ENCODE results near the gene TAPBP. TPM values are rescaled to one million over a fixed set of nuclear protein-coding genes. Genes with fewer than 3 reads are reported as not detected.

TAPBP gene
- total RNA-seq, 4 donors from 2014 or later, result 36.2 to 77.0 (median 50.5) TPM

- TF ChIP-seq, protein P1, sequence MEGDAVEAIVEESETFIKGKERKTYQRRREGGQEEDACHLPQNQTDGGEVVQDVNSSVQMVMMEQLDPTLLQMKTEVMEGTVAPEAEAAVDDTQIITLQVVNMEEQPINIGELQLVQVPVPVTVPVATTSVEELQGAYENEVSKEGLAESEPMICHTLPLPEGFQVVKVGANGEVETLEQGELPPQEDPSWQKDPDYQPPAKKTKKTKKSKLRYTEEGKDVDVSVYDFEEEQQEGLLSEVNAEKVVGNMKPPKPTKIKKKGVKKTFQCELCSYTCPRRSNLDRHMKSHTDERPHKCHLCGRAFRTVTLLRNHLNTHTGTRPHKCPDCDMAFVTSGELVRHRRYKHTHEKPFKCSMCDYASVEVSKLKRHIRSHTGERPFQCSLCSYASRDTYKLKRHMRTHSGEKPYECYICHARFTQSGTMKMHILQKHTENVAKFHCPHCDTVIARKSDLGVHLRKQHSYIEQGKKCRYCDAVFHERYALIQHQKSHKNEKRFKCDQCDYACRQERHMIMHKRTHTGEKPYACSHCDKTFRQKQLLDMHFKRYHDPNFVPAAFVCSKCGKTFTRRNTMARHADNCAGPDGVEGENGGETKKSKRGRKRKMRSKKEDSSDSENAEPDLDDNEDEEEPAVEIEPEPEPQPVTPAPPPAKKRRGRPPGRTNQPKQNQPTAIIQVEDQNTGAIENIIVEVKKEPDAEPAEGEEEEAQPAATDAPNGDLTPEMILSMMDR (IDR thresholded peaks at IDR 0.05; ENCODE audit: low read depth), result no peak
Observed at GRCh38 chr6:33316603-33317418, 2.9 kb upstream of the TAPBP start.

DNA sequence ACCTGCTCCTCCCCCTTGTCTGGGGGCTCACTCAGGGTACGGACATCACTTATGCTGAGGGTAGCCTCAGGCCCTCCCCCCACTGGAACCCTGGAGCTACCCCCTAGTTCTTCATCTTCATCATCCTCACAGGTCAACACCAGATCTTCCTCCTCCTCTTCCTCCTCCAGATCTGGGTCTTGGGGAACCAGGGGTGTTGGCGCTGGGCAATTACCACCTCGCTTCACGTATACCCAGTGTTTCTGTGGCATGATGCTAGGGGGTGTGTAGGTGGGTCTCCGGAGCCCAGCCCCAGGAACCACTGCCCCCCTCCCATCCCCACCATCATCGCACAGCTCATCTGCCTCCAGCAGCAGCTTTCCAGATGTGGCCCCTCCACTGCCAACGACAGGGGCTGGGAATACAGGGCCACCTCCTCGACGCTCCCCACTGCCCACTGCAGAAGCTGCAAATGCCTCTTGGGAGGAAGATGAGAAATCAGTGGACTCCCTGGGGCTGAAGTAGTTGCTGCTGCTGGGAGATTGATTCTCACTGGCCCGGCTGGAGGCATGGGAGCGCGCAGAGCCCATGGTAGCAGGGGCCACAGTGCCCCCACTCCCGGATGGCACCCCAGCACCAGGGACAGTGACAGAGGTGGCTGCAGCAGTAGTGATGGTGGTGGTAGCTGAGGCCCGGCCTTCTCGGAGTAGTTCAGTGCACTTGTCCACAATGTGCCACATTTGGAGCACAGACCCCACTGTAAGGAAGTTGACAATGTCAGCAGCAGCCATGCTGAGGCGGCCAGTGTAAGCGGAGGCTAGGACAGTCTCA, 2.1 kb upstream of the TAPBP start:
- TF ChIP-seq, protein P1 (IDR thresholded peaks at IDR 0.05; ENCODE audit: low read depth), result no peak

DNA sequence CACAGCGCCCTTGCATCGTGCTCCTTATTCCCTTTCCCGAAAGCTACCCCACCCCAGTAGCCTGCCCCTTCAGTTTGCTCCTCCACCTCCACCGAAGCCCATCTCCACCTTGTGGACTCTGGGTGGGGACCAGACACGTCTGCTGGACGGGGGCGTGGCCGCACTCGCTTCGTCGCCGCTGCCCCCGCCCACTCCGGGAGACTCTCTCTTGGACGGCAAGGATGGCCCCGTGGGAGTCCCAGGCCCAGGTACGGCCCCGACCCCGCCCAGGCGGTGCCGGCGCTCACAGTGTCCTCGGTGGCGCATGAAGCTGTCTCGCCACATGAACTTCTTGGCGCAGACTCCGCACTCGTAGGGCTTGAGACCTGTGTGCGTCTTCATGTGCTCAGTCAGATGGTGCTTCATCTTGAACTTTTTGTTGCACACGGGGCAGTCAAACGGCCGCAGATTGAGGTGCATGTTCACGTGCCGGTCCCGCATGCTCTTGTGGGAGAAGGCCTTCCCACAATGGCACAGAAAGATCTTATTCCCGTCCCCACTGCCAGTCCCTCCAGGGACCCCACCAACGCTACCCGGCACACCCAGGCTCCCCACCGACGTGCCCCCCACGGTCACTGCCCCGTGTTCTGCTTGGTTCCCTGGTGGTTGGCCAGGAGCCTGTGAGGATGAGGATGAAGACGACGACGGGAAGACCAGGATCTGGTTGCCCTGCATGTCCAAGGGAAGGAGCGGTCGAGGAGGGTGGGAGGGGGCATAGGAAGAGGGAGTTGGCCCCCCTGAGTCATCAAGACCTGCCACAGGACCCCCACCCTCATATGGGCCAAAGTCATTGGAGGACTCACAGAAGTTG, 1.3 kb upstream of the TAPBP start:
- TF ChIP-seq, protein P1 (IDR thresholded peaks at IDR 0.05; ENCODE audit: low read depth), result no peak

DNA sequence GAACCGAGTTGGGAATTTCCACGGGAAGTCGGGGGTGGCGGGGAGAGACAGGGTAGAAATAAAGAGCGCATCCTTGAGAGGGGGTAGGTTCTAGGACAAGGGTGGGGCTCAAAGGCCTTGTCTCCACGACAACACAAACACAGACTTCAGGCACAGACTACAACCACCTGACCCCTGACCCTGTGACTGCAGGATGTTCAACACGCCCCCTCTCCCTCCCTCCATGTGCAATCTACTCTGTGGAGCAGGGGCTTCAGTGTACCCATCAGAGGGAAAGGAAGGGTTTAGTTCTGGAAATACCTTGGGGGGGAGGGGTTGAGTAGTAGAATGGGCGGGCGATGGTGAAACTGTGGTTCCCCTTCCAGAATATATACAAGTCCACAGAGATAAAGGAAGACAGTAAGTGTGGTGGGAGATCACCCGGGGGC, 651 bp upstream of the TAPBP start:
- TF ChIP-seq, protein P1 (IDR thresholded peaks at IDR 0.05; ENCODE audit: low read depth), result no peak

- TF ChIP-seq, protein P1 (IDR thresholded peaks at IDR 0.05; ENCODE audit: low read depth), result no peak
Observed at GRCh38 chr6:33313105-33313708, 671 bp downstream of the TAPBP start.

DNA sequence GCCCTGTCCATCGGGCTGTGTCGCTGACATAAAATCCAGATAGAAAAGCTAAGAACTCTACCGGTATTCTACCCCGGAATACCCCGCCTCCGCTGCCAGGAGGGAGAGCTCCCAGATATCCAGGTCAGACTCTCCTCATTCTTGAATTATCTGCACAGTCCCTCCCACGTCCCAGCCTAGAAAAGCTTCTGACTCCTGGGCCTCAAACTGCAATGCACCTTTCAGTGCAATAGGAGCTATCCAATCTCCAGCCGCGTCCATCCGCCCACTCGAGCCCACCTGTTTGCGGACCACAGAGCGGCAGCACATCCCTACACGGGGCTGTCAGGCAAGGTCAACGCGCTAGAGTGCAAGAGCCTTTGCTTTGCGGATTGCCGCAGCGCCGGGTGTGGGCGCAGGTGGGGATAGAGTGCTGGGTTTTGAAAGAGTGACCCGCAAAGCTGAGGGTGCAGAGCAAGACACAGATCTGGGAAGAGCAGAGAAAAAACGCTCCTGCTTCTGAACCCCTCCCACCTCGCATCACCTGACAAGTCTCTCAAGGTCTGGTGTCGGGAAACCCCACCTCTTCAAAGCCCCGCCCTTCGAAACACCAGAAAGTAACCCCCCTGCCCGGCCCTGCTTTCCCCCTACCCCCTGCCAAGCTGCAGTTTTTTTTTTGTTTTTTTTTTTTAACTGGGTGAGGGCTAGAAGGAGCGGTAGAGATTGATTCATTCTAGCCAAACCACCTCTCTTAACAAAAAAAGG, 1.3 kb downstream of the TAPBP start:
- TF ChIP-seq, protein P1 (IDR thresholded peaks at IDR 0.05; ENCODE audit: low read depth), result no peak
